GM12878 (cell line): ENCODE measurements around the gene TCF25. TPM values are rescaled to one million over a fixed set of nuclear protein-coding genes. Genes with fewer than 3 reads are reported as not detected.

Experiments used
- ATAC-seq: fragments of 200-7000 bp; cut with Tn5 transposase; 3 replicates; pipeline ENCODE4 v1.9.1; 2020; ENCODE audit warnings: mild to moderate bottlenecking, moderate library complexity
- BruUV-seq: library from RNA; stranded (reverse); fragments of 400-500 nt; replicated peaks from 2 replicates; lab custom pipeline; 2021; lab: Mats Ljungman, UMichigan
- CTCF ChIA-PET: fragments of 300-600 bp; sonication (Branson Sonifier 250); formaldehyde crosslinking; extraction: SDS; loops from one replicate; lab custom pipeline; 2021; ENCODE audit warnings: inconsistent platforms; lab: Yijun Ruan, JAX
- POLR2A ChIA-PET: fragments of 350-600 bp; formaldehyde crosslinking; extraction: SDS; loops from one replicate; lab custom pipeline; 2021; ENCODE audit warnings: inconsistent platforms; lab: Charles Lee
- RAD21 ChIA-PET: fragments of 300-600 bp; sonication (Branson Sonifier 250); formaldehyde crosslinking; loops from one replicate; lab custom pipeline; 2023; ENCODE audit warnings: antibody characterized with exemption; ENCODE audit not compliant: unreplicated experiment; lab: Charles Lee
- SMC1A ChIA-PET: fragments of 300-600 bp; sonication (Branson Sonifier 250); formaldehyde crosslinking; loops from one replicate; lab custom pipeline; 2023; ENCODE audit not compliant: unreplicated experiment, uncharacterized antibody; lab: Charles Lee
- DNase-seq: peaks from one replicate; pipeline ENCODE4 v3.0.0-alpha.2; 2011; ENCODE audit warnings: low read depth, low spot score
- FAIRE-seq: peaks from 3 replicates; lab custom pipeline; 2011; peaks lifted over from hg19 to GRCh38; lab: Jason Lieb, UNC
- H2AFZ ChIP-seq: 2 replicates; pipeline ENCODE4 v1.6.0; 2011; ENCODE audit warnings: low read depth, low read length, control low read depth; ENCODE audit not compliant: control insufficient read depth
- H3K27ac ChIP-seq: 2 replicates; pipeline ENCODE4 v1.5.1; 2011; ENCODE audit warnings: control low read depth; ENCODE audit not compliant: control insufficient read depth, insufficient read depth
- H3K27me3 ChIP-seq, 2 experiments: replicated peaks in 1 of 2; 2 replicates each; pipeline versions ENCODE4 v1.6.0 to v1.6.1; 2011; ENCODE audit warnings: low read length in 1 of 2; ENCODE audit not compliant: control insufficient read depth in 2 of 2, insufficient read depth in 2 of 2
- H3K36me3 ChIP-seq, 2 experiments: 2 replicates each; pipeline ENCODE4 v1.5.1; 2011; ENCODE audit warnings: low read length in 1 of 2; ENCODE audit not compliant: control insufficient read depth in 2 of 2, insufficient read depth in 2 of 2
- H3K4me1 ChIP-seq: 2 replicates; pipeline ENCODE4 v1.6.1; 2011; ENCODE audit warnings: mild to moderate bottlenecking, low read length, moderate library complexity, mixed read lengths; ENCODE audit not compliant: control insufficient read depth, insufficient read depth
- H3K4me2 ChIP-seq: 2 replicates; pipeline ENCODE4 v1.6.0; 2011; ENCODE audit warnings: control low read depth; ENCODE audit not compliant: control insufficient read depth, insufficient read depth
- H3K4me3 ChIP-seq: fragments of 200-600 bp; sonication (generic); 2 replicates; pipeline ENCODE4 v1.5.1; 2016
- H3K79me2 ChIP-seq: 2 replicates; pipeline ENCODE4 v1.6.0; 2011; ENCODE audit warnings: low read length; ENCODE audit not compliant: control insufficient read depth, insufficient read depth
- H3K9ac ChIP-seq: 2 replicates; pipeline ENCODE4 v1.8.0; 2011; ENCODE audit warnings: low read length, control low read depth, mixed read lengths; ENCODE audit not compliant: control insufficient read depth, insufficient read depth
- H3K9me3 ChIP-seq: replicated peaks from 3 replicates; pipeline ENCODE4 v1.5.1; 2011; ENCODE audit warnings: mild to moderate bottlenecking, low read length; ENCODE audit not compliant: control insufficient read depth, insufficient read depth
- H4K20me1 ChIP-seq: 2 replicates; pipeline ENCODE4 v1.6.0; 2011; ENCODE audit not compliant: control insufficient read depth, insufficient read depth
- BACH1 ChIP-seq: fragments of 450-650 bp; IDR thresholded peaks from 2 replicates; pipeline ENCODE4 v1.6.1; 2017; ENCODE audit warnings: mild to moderate bottlenecking, borderline replicate concordance
- BCL11A ChIP-seq: IDR thresholded peaks from 2 replicates; pipeline ENCODE4 v1.6.1; 2011; ENCODE audit warnings: low read depth, low read length
- BMI1 ChIP-seq: fragments of 450-650 bp; IDR thresholded peaks from 2 replicates; pipeline ENCODE4 v1.6.1; 2016; ENCODE audit warnings: mild to moderate bottlenecking, moderate library complexity, borderline replicate concordance
- GATAD2B ChIP-seq: fragments of 450-650 bp; conservative IDR thresholded peaks from 2 replicates; pipeline ENCODE4 v1.6.1; 2017; ENCODE audit warnings: low read depth, mild to moderate bottlenecking, moderate library complexity
- HDAC2 ChIP-seq: fragments of 200-600 bp; sonication (generic); IDR thresholded peaks from 2 replicates; pipeline ENCODE4 v1.6.1; 2017
- HDAC6 ChIP-seq: fragments of 200-600 bp; sonication (generic); IDR thresholded peaks from one replicate; pipeline ENCODE4 v1.8.0; 2017; ENCODE audit warnings: antibody characterized with exemption; ENCODE audit not compliant: unreplicated experiment
- MEF2B ChIP-seq: fragments of 450-650 bp; IDR thresholded peaks from 2 replicates; pipeline ENCODE4 v1.6.1; 2018; ENCODE audit warnings: mild to moderate bottlenecking, moderate library complexity; ENCODE audit not compliant: partially characterized antibody, poor library complexity, severe bottlenecking
- NFYA ChIP-seq: IDR thresholded peaks from 2 replicates; pipeline ENCODE4 v1.6.1; 2011; ENCODE audit warnings: low read depth, mild to moderate bottlenecking, low read length, improper control_type of control experiment, borderline replicate concordance
- NRF1 ChIP-seq: conservative IDR thresholded peaks from 2 replicates; pipeline ENCODE4 v1.6.1; 2011; ENCODE audit warnings: mild to moderate bottlenecking, low read depth, low read length, improper control_type of control experiment
- POLR2A ChIP-seq: IDR thresholded peaks from 2 replicates; pipeline ENCODE4 v1.6.1; 2011; ENCODE audit warnings: low read depth, mild to moderate bottlenecking, low read length
- RCOR1 ChIP-seq: conservative IDR thresholded peaks from 2 replicates; pipeline ENCODE4 v1.6.1; 2012; ENCODE audit warnings: low read depth, low read length, improper control_type of control experiment
- SPI1 ChIP-seq: IDR thresholded peaks from 2 replicates; pipeline ENCODE4 v1.6.1; 2011; ENCODE audit warnings: low read depth, mild to moderate bottlenecking, low read length, moderate library complexity, borderline replicate concordance; ENCODE audit not compliant: insufficient read depth
- SUPT20H ChIP-seq: IDR thresholded peaks from 2 replicates; pipeline ENCODE4 v1.6.1; 2011; ENCODE audit warnings: low read depth, mild to moderate bottlenecking, low read length, moderate library complexity, borderline replicate concordance; ENCODE audit not compliant: control insufficient read depth
- ZNF207 ChIP-seq: fragments of 450-650 bp; IDR thresholded peaks from 2 replicates; pipeline ENCODE4 v1.6.1; 2014; ENCODE audit warnings: antibody characterized with exemption, mild to moderate bottlenecking, borderline replicate concordance
- ZNF24 ChIP-seq: fragments of 450-650 bp; IDR thresholded peaks from 2 replicates; pipeline ENCODE4 v1.6.1; 2017; ENCODE audit warnings: antibody characterized with exemption, mild to moderate bottlenecking
- WGBS: methylation state at CpG from one replicate; pipeline ENCODE4 v1.1.6; 2016; ENCODE audit warnings: low lambda C conversion rate; ENCODE audit not compliant: insufficient replicate concordance, insufficient coverage; ENCODE audit errors: missing lambda C conversion rate; 5-methylcytosine and 5-hydroxymethylcytosine counted together
- in situ Hi-C: fragments of 300-500 bp; cut with MboI; formaldehyde crosslinking; loops from 9 replicates; pipeline ENCODE4 v1.14.3; 2018; ENCODE audit warnings: mixed read lengths
- intact Hi-C: fragments of 100-400 bp; cut with micrococcal nuclease; formaldehyde crosslinking; loops from one replicate; pipeline ENCODE4 v1.14.2; 2022; ENCODE audit not compliant: unreplicated experiment
- polyA plus RNA-seq, 11 experiments: library from polyadenylated mRNA; depleted of rRNA in 4 of 11; unstranded in 6 of 11; stranded (reverse) in 5 of 11; fragments of >200 nt; fragmentation: Nextera tagmentation in 4 of 11; fragmentation: Illumina TruSeq in 1 of 11; extraction: Ambion mirVana in 4 of 11; extraction: Trizol in 1 of 11; gene quantifications; 1 replicate in 1 of 11; 2 replicates in 10 of 11; pipeline versions ENCODE4 v1.2.1 to v1.2.3, GENCODE V29; 2011 to 2016; ENCODE audit warnings: inconsistent platforms in 2 of 11, missing spikeins in 2 of 11, low read depth in 1 of 11
- total RNA-seq, 4 experiments: library from RNA; depleted of rRNA in 3 of 4; stranded (reverse); fragments of >200 nt in 3 of 4; fragmentation: Illumina TruSeq in 1 of 4; extraction: Trizol in 1 of 4; gene quantifications; 2 replicates each; pipeline versions ENCODE4 v1.2.1 to v1.2.3, GENCODE V29; 2013 to 2021
- TF ChIP-seq, protein P1 (sequence below): fragments of 450-650 bp; IDR thresholded peaks from 2 replicates; pipeline ENCODE4 v1.6.1; 2017; ENCODE audit warnings: low read depth, mild to moderate bottlenecking, moderate library complexity

The TCF25 gene
- total and polyA plus RNA-seq, 10 of the 15 experiments (the other 5 are each of a cell fraction or from before 2014, with no cell fraction given): 8.4 to 130 (median 89.4) TPM

DNA sequence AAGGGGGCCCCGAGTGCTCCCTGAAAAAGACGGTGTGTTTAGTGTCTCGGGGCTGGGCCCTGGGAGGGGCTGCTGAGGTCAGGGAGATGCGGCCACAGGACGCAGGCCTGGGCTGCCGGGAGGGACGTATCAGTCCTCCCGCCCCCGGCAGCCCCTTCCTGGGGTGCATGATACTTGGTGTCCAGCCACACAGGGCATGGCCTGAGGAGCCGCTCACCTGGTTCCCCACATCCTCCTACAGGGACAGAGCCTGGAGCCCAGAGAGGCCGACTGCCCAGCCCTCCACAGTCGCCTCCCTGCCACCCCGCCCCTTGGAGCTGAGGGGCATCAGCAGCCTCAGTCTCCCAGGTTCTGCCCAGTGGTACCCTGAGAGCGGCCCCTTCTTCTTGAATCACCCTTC, 63.1 kb downstream of the TCF25 start:
- TF ChIP-seq ZNF207 (no peak), NRF1 (no peak), RCOR1 (no peak), NFYA (no peak)
- TF ChIP-seq, protein P1, sequence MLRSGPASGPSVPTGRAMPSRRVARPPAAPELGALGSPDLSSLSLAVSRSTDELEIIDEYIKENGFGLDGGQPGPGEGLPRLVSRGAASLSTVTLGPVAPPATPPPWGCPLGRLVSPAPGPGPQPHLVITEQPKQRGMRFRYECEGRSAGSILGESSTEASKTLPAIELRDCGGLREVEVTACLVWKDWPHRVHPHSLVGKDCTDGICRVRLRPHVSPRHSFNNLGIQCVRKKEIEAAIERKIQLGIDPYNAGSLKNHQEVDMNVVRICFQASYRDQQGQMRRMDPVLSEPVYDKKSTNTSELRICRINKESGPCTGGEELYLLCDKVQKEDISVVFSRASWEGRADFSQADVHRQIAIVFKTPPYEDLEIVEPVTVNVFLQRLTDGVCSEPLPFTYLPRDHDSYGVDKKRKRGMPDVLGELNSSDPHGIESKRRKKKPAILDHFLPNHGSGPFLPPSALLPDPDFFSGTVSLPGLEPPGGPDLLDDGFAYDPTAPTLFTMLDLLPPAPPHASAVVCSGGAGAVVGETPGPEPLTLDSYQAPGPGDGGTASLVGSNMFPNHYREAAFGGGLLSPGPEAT: no peak
- Histone ChIP-seq H3K36me3 (no peaks in the 10 kb centered on the region), H3K4me2 (no peak overlapping the region), H3K79me2 (no peaks in the 10 kb centered on the region), H2AFZ (no peak overlapping the region), H4K20me1 (no peaks in the 10 kb centered on the region), H3K27ac (no peak overlapping the region), H3K9me3 (no peaks in the 10 kb centered on the region), H3K4me1 (no peaks in the 10 kb centered on the region), H3K27me3 (no peaks in the 10 kb centered on the region), H3K9ac (no peak overlapping the region), H3K4me3 (no peak overlapping the region)
- BruUV-seq: no TSS peak
- ChIA-PET RAD21 (no interaction called here), SMC1A (no interaction called here), POLR2A (no interaction called here), CTCF (no interaction called here)
- FAIRE-seq (no peak), ATAC-seq (no peak), DNase-seq (no peak)
- intact Hi-C loops: no loop called here
- 67% methylated on average over 11 of the region's 14 CpGs for WGBS
- in situ Hi-C loops: no loop called here

DNA sequence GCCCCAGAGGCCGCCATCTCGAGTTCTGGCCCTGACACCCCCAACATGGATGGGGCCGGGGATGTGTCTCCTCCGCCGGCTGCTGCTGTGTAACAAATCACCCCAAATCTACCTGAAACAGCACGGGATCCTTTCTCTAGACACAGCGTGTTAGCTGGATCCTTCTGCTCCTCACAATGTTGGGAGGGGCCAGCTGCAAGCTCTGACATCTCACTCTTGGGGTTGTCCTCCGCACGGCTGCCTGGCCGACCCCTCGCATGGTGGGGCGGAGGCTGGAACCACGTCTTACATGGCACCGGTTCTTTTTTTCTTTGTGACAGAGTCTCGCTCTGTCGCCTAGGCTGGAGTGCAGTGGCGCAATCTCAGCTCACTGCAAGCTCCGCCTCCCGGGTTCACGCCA, 63.6 kb downstream of the TCF25 start:
- RAD21 ChIA-PET: no interaction called here
- 71% methylated on average over 19 of the region's 20 CpGs for WGBS
- Histone ChIP-seq H3K27ac (no peak overlapping the region), H3K36me3 (no peaks in the 10 kb centered on the region), H3K27me3 (no peaks in the 10 kb centered on the region), H3K9me3 (no peaks in the 10 kb centered on the region), H3K9ac (no peak overlapping the region), H3K79me2 (no peaks in the 10 kb centered on the region), H2AFZ (no peak overlapping the region), H3K4me1 (no peaks in the 10 kb centered on the region)
- CTCF ChIA-PET: no interaction called here
- FAIRE-seq: no peak
- no TSS peak for BruUV-seq
- intact Hi-C loops: no loop called here
- POLR2A ChIA-PET: no interaction called here
- ATAC-seq: no peak
- in situ Hi-C loops: no loop called here
- SMC1A ChIA-PET: no interaction called here
- TF ChIP-seq GATAD2B: no peak
- TF ChIP-seq BMI1: no peak
- TF ChIP-seq SPI1: no peak
- TF ChIP-seq, protein P1: no peak
- TF ChIP-seq HDAC6: no peak
- TF ChIP-seq MEF2B: no peak
- TF ChIP-seq SUPT20H: no peak
- TF ChIP-seq ZNF24: no peak
- TF ChIP-seq BCL11A: no peak
- no peak for TF ChIP-seq HDAC2
- no peak for TF ChIP-seq POLR2A
- no peak for TF ChIP-seq BACH1
- TF ChIP-seq, all 136 proteins: peak for 0
- H3K4me2 ChIP-seq: no peak overlapping the region
- no peaks in the 10 kb centered on the region for H4K20me1 ChIP-seq
- H3K4me3 ChIP-seq: no peak overlapping the region
- no peak for DNase-seq
